ENCODE data around the gene SLC8A2. TPM values are rescaled to one million over a fixed set of nuclear protein-coding genes. Genes with fewer than 3 reads are reported as not detected.
A peak's percentile ranks its signal among the peaks of the same experiment; 100 is the strongest.

The SLC8A2 gene
- total RNA-seq, 2 donors from 2014 or later = 2.5 to 3.6 TPM

- H3K4me1 ChIP-seq (ENCODE audit: control insufficient read depth, insufficient read depth, low read length) = no peaks in the 10 kb centered on the region
- H3K27me3 ChIP-seq (ENCODE audit: control insufficient read depth, insufficient read depth, low read length, poor library complexity, severe bottlenecking) = peaks cover 10% of the 10 kb centered on the region
- peak overlapping the region; percentile 3 for H3K4me3 Mint-ChIP-seq
- TF ChIP-seq CTCF (conservative IDR thresholded peaks at IDR 0.05) = no peak
- peaks cover 57% of the 10 kb centered on the region for H3K27me3 Mint-ChIP-seq (ENCODE audit: insufficient read depth)
- no peak for DNase-seq
- no peak overlapping the region for H3K9ac ChIP-seq (ENCODE audit: extremely low read depth, low read length, poor library complexity, severe bottlenecking)
- 9 to 19% methylated on average over 1 of the region's 1 CpG for WGBS, 2 experiments (ENCODE audit: insufficient coverage in 1 of 2, insufficient read length in 1 of 2)
- H3K27ac ChIP-seq (ENCODE audit: low read depth, low read length) = peak overlapping the region; percentile 76
- no peaks in the 10 kb centered on the region for H3K9me3 ChIP-seq (ENCODE audit: control insufficient read depth, low read length)
- no peaks in the 10 kb centered on the region for H3K9me3 Mint-ChIP-seq
- peaks cover 32% of the 10 kb centered on the region for H3K4me1 Mint-ChIP-seq
- H3K36me3 Mint-ChIP-seq (ENCODE audit: low read depth) = no peaks in the 10 kb centered on the region
- H3K36me3 ChIP-seq (ENCODE audit: control insufficient read depth, insufficient read depth, low read length) = no peaks in the 10 kb centered on the region
- H3K27ac Mint-ChIP-seq = no peak overlapping the region
- no peak overlapping the region for H3K4me3 ChIP-seq (ENCODE audit: low read length)
These were observed 49.1 kb downstream of the SLC8A2 start for GRCh38 chr19:47422417-47423163.

GRCh38 chr19:47421844-47422395 lies 49.8 kb downstream of the SLC8A2 start:
- Histone ChIP-seq H3K4me3 (ENCODE audit: low read length) (peak overlapping the region; percentile 73), H3K36me3 (ENCODE audit: control insufficient read depth, insufficient read depth, low read length) (no peaks in the 10 kb centered on the region), H3K27ac (ENCODE audit: low read depth, low read length) (peak overlapping the region; percentile 90), H3K9ac (ENCODE audit: extremely low read depth, low read length, poor library complexity, severe bottlenecking) (no peak overlapping the region), H3K4me1 (ENCODE audit: control insufficient read depth, insufficient read depth, low read length) (no peaks in the 10 kb centered on the region), H3K27me3 (ENCODE audit: control insufficient read depth, insufficient read depth, low read length, poor library complexity, severe bottlenecking) (peaks cover 10% of the 10 kb centered on the region), H3K9me3 (ENCODE audit: control insufficient read depth, low read length) (no peaks in the 10 kb centered on the region)
- Mint-ChIP-seq H3K36me3 (ENCODE audit: low read depth) (peaks cover under 1% of the 10 kb centered on the region), H3K4me3 (peak overlapping the region; percentile 3), H3K9me3 (no peaks in the 10 kb centered on the region), H3K27me3 (ENCODE audit: insufficient read depth) (peaks cover 57% of the 10 kb centered on the region), H3K4me1 (peaks cover 33% of the 10 kb centered on the region), H3K27ac (no peak overlapping the region)
- DNase-seq = peak; percentile 91
- WGBS, 2 experiments (ENCODE audit: insufficient coverage in 1 of 2, insufficient read length in 1 of 2) = 6 to 10% methylated on average over 15 to 31 of the region's 31 CpGs
- no peak for TF ChIP-seq CTCF (conservative IDR thresholded peaks at IDR 0.05)

GRCh38 chr19:47421244-47421786 lies 50.4 kb downstream of the SLC8A2 start:
- peaks cover 57% of the 10 kb centered on the region for H3K27me3 Mint-ChIP-seq (ENCODE audit: insufficient read depth)
- H3K27ac Mint-ChIP-seq = no peak overlapping the region

More at GRCh38 chr19:47421244-47421786, 50.4 kb downstream of the SLC8A2 start:
- no peaks in the 10 kb centered on the region for H3K9me3 Mint-ChIP-seq
- peaks cover 34% of the 10 kb centered on the region for H3K4me1 Mint-ChIP-seq
- Histone ChIP-seq H3K9ac (ENCODE audit: extremely low read depth, low read length, poor library complexity, severe bottlenecking) (no peak overlapping the region), H3K27ac (ENCODE audit: low read depth, low read length) (peak overlapping the region; percentile 90), H3K36me3 (ENCODE audit: control insufficient read depth, insufficient read depth, low read length) (peaks cover 4% of the 10 kb centered on the region), H3K27me3 (ENCODE audit: control insufficient read depth, insufficient read depth, low read length, poor library complexity, severe bottlenecking) (peaks cover 10% of the 10 kb centered on the region), H3K4me3 (ENCODE audit: low read length) (peak overlapping the region; percentile 73), H3K9me3 (ENCODE audit: control insufficient read depth, low read length) (no peaks in the 10 kb centered on the region), H3K4me1 (ENCODE audit: control insufficient read depth, insufficient read depth, low read length) (no peaks in the 10 kb centered on the region)
- TF ChIP-seq CTCF (conservative IDR thresholded peaks at IDR 0.05) = no peak
- H3K36me3 Mint-ChIP-seq (ENCODE audit: low read depth) = peaks cover 4% of the 10 kb centered on the region
- WGBS, 2 experiments (ENCODE audit: insufficient coverage in 1 of 2, insufficient read length in 1 of 2) = 38 to 51% methylated on average over 11 to 16 of the region's 16 CpGs
- DNase-seq = no peak
- H3K4me3 Mint-ChIP-seq = peak overlapping the region; percentile 42

All from endodermal cell (in vitro differentiated cells).